ENCODE measurements around the gene CKAP2L. TPM values are rescaled to one million over a fixed set of nuclear protein-coding genes. Genes with fewer than 3 reads are reported as not detected.

Gene CKAP2L
- total RNA-seq, 1 experiment from 2014 or later: 23.3 TPM

DNA sequence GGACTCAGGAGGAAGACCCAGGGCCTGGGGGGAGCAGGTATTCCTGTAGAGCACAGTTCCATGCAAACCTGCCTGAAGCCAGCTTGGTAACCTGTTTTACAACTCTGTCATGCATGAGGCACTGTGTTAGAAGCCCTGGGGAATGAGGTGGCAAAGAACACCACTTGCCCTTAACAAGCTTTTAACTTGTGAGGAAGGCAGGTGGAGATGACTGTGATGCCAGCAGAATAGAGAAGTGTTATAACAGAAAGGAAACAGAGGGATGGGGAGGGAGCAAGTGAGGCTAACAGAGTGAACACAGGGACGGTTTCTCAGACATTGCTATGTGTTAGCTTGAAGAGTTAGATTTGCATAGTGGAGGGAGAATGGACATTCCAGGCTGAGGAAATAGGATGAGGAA, 31.4 kb upstream of the CKAP2L start:
- H3K36me3 Mint-ChIP-seq (ENCODE audit: insufficient read depth in 1 of 3, low read depth in 3 of 3): peaks cover 0 to 6% (median 0%) of the 10 kb centered on the region in 3 experiments; a peak in 1 of 7 replicates
- no peaks in the 10 kb centered on the region for H3K9me3 ChIP-seq (ENCODE audit: control insufficient read depth, low read depth, low read length)
- no peak overlapping the region for H3K9ac ChIP-seq (ENCODE audit: extremely low read depth, insufficient read length, low read length)
- H3K14ac ChIP-seq (ENCODE audit: insufficient read depth, low read length): no peak overlapping the region
- TF ChIP-seq CTCF (conservative IDR thresholded peaks at IDR 0.05): no peak
- H2BK120ac ChIP-seq (ENCODE audit: low read depth, low read length, poor library complexity, severe bottlenecking): no peak overlapping the region
- no peak overlapping the region for H3K27ac Mint-ChIP-seq
- H3K4me1 ChIP-seq (ENCODE audit: insufficient read depth, low read length): no peaks in the 10 kb centered on the region
- no peak for DNase-seq
- H3K27me3 ChIP-seq (ENCODE audit: insufficient read depth, low read length): no peaks in the 10 kb centered on the region
- H3K4me3 Mint-ChIP-seq: no peak overlapping the region
- H4K20me1 ChIP-seq (ENCODE audit: control insufficient read depth, insufficient read depth, insufficient read length): no peaks in the 10 kb centered on the region
- H2AK5ac ChIP-seq (ENCODE audit: insufficient read length, low read length): no peak overlapping the region
- no peak overlapping the region for H3K23ac ChIP-seq (ENCODE audit: insufficient read length, low read depth, low read length)
- peaks cover 6 to 16% of the 10 kb centered on the region in 2 experiments; a peak in 4 of 5 replicates for H3K9me3 Mint-ChIP-seq
- no peaks in the 10 kb centered on the region for H3K79me1 ChIP-seq (ENCODE audit: insufficient read depth, low read depth, low read length, poor library complexity, severe bottlenecking)
- WGBS (ENCODE audit: extremely low coverage, insufficient read length, low lambda C conversion rate): no CpG with 5 or more reads among the region's 1 CpG
- H3K27me3 Mint-ChIP-seq (ENCODE audit: low read depth): no peaks in the 10 kb centered on the region
- H3K4ac ChIP-seq (ENCODE audit: low read depth, low read length): no peak overlapping the region
- no peak overlapping the region for H2BK5ac ChIP-seq (ENCODE audit: insufficient read length, low read length)
- H3K79me2 ChIP-seq (ENCODE audit: insufficient read depth, low read length): no peaks in the 10 kb centered on the region
- no peak overlapping the region for H4K5ac ChIP-seq (ENCODE audit: insufficient read length, low read depth, low read length)
- peaks cover 25 to 49% of the 10 kb centered on the region in 2 experiments for H3K4me1 Mint-ChIP-seq
- H3K27ac ChIP-seq (ENCODE audit: insufficient read length, low read depth, low read length): no peak overlapping the region
- no peak overlapping the region for H3K18ac ChIP-seq (ENCODE audit: insufficient read length, low read depth, low read length)
- H4K91ac ChIP-seq (ENCODE audit: insufficient read length, low read depth, low read length): no peak overlapping the region
- H2BK20ac ChIP-seq (ENCODE audit: low read depth, low read length, poor library complexity, severe bottlenecking): no peak overlapping the region
- no peak overlapping the region for H3K4me2 ChIP-seq (ENCODE audit: insufficient read depth, insufficient read length, low read length)
- no peak overlapping the region for H2BK15ac ChIP-seq (ENCODE audit: low read depth, low read length)
- no peak overlapping the region for H2AFZ ChIP-seq (ENCODE audit: low read length)
- H4K8ac ChIP-seq (replicated peaks; ENCODE audit: insufficient read length, low read depth, low read length): no peak overlapping the region
- H2BK12ac ChIP-seq (ENCODE audit: insufficient read length, low read depth, low read length): no peak overlapping the region
- no peak overlapping the region for H3T11ph ChIP-seq (ENCODE audit: low read length)
- H3K56ac ChIP-seq (ENCODE audit: insufficient read length, low read depth, low read length): no peak overlapping the region
- H3K23me2 ChIP-seq (ENCODE audit: insufficient read length, low read depth, low read length, poor library complexity, severe bottlenecking): no peaks in the 10 kb centered on the region
